Activated CD4-positive, CD25-positive, alpha-beta regulatory T cell treated with anti-CD3 and anti-CD28 coated beads, Interleukin-2, amount 50 U/mL, for 16 hours (primary cell): ENCODE data around the gene YIF1A.
"Not testable (repeated sequence)": the region's sequence is repeated elsewhere in the genome, so short reads cannot be mapped to it uniquely, and the experiment has no call there.

ENCODE experiments used
- DNase-seq: peaks from one replicate; pipeline ENCODE4 v3.0.0-alpha.2; 2020; ENCODE audit warnings: low read depth, low spot score

The YIF1A gene

DNA sequence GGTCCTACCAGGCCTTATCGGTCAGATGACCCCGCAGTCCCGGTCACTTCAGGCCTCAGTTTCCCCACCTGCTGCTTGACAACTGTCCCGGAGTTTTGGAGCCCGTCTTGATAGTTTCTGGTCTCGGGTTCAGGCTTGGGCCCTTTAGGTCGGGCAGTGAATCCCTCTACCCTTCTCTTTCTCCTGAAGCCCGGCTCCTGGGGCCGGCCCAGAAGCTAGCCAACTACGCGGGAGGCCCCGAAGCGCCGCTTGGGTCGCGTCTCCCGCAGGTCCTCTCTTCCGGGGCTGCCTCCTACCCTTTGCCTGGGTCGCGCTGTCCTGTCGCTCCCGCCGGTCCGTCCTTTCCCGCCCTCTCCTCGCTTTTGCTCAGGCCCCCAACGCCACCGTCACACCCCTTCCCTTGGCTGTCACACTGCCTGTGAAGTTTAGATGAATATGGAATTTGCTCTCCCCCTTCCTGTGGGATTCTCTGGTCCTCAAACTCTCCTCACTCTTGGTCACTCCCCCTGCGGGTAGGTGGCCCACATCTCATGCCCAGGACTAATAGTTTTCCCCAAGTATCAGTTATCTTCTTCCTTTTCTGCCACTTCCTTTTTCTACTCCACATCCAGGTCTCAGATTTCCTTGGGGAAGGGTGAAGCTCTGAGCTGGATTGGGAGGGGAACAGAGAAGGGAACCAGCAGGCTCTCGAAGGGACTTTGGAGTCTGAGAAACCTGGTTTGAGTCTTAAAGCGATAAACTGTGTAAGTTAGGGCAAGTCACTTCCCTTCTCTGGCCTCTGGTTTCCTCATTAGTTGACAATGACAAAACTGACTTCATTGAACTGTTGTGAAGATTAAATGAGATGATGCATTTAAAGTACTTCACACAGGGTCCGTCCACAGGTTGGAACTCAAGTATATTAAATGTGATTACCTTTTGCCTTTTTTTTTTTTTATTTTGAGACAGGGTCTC, 19.7 kb downstream of the YIF1A start:
- no peak for DNase-seq

DNA sequence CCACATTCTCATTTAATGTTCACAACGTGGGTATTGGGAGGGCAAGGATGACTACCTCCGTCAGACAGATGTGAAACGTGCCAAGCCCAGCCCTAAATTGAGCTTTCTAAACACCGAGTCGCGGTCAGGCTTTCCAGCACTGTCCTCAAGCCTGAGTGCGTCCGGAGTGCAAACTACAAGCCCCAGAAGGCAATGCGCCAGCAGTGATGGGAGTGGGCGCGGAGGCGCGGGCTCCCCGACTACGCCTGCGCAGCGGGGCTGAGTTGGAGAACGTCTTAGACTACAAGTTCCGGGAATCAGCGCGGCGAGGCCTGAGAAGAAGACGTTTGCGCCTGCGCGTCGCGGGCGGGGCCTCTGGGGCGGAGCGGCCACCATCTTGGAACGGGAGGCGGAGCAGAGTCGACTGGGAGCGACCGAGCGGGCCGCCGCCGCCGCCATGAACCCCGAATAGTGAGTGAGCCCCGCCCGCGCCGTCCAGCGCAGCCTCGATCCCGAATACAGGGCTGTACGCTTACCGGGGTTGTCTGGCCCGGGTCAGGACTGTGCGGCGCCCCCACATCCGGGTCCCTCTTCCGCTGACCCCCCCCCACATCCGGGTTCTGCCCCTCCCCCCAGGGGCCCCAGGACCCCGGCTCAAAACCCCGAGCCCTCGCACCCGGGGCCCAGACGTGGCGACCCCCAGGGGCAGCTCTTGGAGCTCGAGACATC, 20.5 kb downstream of the YIF1A start, which contains the start of gene RAB1B:
TSS of gene RAB1B (plus strand) at position 396 of the 708 bp plus-strand sequence. CDS start at position 437, 41 bp downstream.
- DNase-seq: peak; percentile 100

DNA sequence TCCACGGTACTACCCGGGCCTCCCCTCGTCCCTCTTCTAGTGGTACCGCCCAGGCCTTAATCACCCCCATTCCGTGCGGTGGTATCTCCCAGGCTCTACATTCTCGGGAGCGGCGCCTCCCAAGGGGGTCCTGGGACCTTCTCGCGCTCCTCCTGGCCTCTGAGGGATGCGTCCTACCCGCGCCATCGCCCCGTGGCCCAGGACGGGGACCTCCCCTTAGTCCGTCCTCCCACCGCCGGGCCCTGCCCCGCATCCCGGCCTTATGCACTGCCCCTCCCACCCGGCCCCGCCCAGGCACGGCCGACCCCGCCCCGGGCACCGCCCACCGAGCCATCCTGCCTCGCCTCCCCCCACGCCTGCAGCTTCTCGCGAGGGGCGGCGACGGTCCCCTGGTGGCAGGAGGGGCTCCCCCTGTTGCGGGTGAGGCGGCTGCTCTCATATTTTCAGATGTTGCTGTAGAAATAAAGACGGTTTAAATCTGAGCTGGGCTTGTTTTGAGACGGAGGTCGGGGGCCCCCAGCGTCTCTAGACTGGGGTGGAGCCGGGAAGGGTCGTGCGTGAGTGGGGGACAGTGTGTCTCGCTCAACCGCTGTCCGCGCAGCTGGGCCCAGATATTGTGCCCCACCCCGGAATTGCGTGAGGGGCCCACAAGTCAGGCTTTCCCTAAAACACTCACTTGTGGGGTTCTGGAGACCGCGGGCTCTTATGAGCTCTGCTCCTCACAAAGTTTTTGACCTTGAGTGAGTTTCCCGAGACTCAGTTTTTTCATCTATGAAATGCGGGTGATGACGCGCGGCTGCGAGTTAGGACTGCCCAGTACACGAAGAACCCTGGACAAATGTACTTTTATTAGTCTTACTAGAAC, 21.3 kb downstream of the YIF1A start:
- DNase-seq: peak; percentile 70

DNA sequence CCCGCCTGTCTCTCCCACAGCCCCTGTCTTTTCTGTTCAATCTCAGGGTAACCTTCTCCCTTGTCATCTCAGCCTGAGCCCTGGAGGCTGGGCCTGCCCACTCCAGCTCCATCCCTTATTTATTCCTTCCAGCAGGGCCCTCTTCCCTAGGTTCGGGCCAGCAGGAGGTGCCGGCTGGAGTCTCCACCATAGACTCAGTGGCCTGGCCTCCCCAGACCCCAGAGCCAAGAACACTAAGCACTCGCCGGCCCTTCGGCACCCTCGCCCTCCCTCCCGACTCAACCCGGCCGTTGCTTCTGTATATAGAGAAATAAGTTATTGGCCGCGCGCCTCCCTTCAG, 21.9 kb downstream of the YIF1A start:
- no peak for DNase-seq

DNA sequence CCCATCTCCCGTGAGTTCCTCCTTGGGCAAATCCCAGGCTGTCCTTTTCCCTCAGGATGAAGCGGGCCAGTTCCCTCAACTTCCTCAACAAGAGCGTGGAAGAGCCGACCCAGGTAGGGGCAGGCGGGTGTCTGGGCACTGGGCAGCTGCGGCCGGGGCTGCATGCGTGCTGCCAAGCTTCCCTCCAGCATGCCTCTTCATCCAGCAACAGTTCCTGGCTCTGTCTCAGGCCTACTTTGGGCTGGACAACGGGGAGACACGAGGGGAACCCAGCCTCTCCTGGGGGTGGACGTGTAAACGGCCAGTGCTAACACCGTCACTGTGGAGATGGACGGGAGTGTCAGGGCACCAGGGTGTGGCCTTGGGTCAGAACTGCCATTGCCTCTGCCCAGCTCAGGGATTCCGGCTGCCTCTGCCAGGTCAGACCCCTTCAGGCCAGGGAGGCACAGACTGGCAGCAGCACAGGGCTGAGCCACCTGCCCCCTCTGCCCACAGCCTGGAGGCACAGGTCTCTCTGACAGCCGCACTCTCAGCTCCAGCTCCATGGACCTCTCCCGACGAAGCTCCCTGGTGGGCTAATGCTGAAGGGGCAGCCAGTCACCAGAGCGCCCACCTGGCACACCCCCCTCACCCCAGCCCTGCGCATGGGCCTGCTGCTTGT, 22.4 kb downstream of the YIF1A start:
- DNase-seq: no peak

DNA sequence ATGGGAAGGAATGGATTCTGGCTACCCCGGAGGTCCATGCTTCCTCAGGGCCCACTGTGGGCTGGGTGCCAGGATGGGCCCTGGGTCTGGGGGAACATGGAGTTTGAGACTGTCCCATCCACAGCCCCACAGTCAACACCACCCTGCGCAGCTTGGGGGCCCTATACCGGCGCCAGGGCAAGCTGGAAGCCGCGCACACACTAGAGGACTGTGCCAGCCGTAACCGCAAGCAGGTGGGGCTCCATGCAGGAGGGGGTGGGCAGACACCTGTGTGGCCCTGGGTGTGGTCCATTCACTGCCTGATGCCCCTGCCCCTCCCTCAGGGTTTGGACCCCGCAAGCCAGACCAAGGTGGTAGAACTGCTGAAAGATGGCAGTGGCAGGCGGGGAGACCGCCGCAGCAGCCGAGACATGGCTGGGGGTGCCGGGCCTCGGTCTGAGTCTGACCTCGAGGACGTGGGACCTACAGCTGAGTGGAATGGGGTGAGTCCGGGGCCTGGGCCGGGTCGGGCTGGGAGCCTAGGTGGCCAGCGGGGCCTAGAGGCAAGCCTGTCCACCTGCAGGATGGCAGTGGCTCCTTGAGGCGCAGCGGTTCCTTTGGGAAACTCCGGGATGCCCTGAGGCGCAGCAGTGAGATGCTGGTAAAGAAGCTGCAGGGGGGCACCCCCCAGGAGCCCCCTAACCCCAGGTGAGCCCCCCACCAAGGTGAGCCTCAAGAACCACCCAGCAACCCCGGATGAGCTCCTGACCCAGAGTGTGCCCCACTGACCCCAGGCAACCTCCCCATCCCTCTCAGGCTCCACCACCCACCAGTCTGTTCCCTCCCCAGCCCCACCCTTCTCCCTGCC, 23.2 kb downstream of the YIF1A start:
- no peak for DNase-seq

DNA sequence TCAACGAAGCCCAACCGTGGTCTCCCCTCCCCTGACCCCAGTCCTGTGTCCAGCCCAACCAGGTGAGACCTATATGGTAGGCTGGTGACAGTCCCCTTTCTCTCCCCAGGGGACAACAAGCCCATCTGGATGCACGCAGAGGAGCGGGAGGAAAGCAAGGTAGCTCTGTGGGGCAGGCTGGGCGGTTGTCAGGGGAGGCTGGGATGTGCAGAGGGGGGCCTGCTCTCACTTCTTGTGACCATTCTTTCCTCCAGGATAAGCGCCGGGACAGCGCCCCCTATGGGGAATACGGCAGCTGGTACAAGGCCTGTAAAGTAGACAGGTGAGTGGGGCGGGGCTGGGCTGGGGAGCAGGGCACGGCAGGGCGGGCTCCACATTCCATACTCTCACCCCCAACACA, 24.0 kb downstream of the YIF1A start:
- no peak for DNase-seq

DNA sequence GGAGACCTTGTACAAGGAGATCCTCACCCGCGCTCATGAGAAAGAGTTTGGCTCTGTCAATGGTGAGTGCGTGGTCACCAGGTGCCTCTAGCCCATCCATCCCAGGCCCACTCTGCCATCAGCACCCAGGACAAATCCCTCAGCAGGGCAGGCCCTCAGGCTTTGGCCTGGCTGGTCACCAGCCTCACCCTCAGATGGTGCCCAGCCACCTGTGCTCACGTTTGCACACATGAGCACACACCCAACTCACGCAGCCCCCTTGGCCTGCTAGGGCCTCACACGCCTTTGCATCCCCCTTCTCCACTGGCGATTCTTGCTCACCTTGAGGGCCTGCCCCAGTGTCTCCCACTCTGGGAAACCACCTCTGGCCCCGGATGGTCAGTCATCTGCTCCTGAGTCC, 24.6 kb downstream of the YIF1A start:
- no peak for DNase-seq

DNA sequence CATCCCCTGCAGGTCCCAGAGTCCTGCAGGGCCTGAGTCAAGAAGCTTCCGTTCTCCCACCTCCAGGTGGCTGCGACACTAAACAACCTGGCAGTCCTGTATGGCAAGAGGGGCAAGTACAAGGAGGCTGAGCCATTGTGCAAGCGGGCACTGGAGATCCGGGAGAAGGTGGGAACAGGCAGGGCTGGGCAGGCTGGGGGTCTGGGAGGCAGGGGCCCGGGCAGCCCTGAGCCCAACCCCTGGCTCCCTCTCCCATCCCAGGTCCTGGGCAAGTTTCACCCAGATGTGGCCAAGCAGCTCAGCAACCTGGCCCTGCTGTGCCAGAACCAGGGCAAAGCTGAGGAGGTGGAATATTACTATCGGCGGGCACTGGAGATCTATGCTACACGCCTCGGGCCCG, 25.2 kb downstream of the YIF1A start:
- DNase-seq: no peak

DNA sequence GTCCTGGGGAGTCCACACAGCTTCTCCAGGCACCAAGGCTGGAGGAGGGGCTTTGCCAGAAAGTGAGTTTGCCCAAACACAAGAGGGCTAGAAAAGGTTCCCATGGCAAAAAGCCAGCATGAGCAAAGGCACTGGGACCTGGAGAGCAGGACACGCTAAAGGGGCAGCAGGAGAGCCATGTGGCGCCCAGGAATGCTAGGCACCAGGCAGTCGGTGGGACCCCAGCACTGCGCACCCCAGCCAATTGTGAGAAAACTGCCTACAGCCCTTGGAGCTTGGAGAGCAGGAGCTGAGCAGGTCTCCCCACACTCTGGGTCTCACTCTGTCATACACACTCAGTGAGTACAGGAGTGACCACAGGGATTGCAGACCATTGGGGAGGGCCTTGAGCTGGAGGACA, 25.7 kb downstream of the YIF1A start:
- DNase-seq: no peak

DNA sequence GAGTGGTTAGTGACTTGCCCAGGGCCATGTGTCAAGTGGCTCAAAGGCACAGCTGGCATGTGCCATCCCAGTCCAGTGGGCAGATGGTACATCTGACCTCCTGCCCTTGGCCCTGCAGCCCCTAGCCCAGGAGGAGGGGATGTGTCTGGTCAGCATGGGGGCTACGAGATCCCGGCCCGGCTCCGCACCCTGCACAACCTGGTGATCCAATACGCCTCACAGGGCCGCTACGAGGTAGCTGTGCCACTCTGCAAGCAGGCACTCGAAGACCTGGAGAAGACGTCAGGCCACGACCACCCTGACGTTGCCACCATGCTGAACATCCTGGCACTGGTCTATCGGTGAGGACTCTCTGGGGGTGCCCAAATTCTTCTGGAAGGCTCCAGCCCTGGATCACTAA, 26.2 kb downstream of the YIF1A start:
- no peak for DNase-seq

DNA sequence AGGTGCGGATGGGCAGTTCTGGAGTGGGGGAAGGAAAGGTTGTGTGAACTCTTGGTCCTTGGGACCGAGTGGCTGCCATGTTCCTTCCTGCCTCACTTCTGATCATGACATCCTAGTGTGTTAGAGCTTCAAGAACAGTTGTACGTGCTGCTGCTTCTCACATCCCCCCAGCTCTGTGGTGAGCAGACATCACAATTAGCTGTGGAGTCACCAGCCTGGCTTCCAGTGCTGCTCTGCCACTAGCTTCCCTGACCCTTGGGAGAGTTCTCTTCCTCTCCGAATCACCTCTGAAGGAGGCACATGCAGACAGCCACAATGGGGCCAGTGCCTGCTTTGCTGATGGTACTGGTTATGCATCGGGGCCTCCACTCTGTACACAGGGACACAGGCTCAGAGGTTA, 26.8 kb downstream of the YIF1A start:
- DNase-seq: no peak

DNA sequence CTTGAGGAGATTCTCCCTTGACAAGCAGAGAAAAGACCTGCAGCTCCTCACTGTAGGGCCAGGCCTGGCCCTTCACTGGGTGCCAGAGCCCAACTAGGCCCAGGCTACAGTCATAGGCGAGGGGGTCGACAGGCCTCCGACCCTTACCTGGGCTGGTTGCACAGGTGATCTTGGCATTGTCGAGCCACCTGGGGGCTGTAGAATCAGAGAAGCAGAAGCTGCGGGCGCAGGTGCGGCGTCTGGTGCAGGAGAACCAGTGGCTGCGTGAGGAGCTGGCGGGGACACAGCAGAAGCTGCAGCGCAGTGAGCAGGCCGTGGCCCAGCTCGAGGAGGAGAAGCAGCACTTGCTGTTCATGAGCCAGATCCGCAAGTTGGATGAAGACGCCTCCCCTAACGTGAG, 27.4 kb downstream of the YIF1A start:
- DNase-seq: no peak

DNA sequence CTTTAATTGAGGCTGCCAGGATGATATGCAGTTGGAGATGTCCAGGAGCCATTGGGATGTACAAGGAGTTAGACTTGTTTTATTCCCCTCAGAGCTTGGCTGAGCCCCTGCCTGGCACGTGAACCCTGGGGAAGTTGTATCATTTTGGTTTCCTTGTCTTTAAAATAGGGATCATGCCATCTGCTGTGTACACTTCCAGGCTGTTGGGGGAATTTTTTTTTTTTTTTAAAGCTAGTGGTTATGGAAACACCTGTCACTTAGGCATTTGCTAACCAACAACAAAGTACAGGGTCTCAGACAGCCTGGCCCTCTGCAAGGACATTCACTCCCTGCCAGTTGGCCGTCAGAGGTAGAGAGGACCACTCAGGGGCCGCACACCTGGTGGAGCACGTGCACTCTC, 29.0 kb downstream of the YIF1A start:
- DNase-seq: no peak

DNA sequence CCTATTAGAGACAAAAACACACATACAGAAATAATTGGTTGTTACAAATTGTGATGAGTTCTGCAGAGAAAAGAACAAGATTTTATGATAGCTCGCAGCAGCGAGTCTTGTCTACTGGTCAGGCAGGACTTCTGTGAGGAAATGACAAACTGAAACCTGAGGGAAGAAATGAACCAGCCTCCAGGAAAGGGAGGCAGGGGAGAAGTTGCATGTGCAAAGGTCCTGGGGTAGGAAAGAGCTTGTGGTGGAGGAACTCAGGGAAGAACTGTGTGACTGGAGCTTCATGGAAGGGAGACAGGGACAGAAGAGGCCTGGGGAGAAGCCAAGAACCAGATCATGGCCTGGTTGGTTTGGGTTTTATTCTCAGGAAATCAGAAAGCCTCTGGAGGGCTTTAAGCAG, 29.7 kb downstream of the YIF1A start:
- DNase-seq: no peak

DNA sequence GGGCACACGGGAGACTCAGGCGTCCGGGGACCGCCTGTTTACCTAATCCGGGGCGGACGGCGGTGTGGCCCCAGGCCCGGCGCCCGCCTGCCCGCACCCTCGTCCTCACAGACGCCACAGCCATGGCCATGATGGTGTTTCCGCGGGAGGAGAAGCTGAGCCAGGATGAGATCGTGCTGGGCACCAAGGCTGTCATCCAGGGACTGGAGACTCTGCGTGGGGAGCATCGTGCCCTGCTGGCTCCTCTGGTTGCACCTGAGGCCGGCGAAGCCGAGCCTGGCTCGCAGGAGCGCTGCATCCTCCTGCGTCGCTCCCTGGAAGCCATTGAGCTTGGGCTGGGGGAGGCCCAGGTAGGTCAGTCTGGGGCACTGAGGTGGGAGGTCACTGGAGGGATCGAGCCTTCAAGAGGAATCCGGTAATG, 30.5 kb downstream of the YIF1A start:
- no peak for DNase-seq

DNA sequence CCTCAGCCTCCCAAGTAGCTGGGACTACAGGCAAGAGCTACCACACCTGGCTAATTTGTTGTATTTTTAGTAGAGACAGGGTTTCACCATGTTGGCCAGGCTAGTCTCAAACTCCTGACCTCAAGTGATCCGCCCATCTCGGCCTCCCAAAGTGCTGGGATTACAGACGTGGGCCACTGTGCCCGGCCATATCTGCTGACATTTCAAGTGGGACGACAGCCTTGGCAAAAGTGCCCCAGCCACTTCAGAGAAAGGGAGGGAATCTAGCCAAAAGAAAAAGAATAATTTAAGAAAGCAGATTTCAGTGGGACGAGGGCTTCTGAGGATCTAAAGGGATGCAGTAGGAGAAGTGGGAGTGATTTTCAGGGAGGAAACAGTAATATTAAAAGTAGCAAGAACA, 35.9 kb downstream of the YIF1A start:
- DNase-seq: not testable (repeated sequence)

DNA sequence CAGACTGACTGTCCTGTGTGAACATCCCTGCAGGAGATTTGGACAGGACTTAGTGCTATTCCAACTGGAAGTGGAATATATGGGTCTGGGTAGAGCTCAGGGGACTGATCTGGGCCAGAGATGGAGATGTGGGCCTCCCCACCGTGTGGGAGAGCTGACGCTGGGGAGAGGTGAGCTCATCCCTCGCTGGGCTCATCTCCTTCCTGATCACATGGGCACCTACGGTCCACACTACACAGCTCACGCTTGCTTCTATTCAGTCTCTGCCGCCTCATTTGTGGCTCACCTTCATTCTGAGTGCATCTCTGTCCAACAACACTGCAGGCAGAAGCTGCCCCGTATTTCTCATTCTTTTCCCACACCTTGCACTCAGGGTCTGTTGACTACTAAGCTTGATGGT, 37.1 kb downstream of the YIF1A start:
- DNase-seq: no peak

DNA sequence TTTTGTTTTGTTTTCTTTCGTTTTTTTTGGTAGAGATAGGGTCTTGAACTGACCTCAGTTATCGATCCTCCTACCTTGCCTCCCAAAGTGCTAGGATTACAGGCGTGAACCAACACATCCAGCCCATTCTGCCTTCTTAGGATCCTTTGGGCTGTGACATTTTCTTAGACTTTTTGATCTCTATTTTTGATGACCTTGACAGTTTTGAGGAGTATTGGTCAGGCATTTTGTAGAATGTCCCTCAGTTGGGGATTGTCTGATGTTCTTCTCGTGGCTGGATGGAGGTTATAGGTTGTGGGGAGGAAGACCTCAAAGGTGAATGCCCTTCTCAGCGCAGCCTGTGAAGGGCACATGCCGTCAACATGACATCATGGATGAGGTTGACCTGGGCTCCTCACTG, 40.0 kb downstream of the YIF1A start:
- DNase-seq: no peak

DNA sequence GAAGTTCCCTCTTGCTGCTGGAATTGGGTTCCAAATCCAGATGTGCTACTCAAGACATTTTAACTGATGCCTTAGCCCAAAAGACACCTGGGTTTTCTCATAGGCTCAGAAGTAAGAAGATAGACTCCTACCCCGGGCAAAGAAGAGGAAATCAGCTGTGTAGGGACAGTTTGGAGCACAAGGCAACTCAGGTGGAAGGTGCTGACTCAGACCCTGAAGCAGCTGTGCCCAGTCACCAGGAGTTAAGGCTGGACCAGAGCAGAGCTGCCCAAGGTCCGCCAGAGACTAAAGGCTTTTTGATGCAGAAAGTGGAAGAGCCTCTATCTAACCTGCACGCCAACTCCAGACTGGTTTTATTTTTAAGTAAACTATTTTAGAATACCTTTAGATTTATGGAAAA, 41.1 kb downstream of the YIF1A start:
- DNase-seq: no peak

DNA sequence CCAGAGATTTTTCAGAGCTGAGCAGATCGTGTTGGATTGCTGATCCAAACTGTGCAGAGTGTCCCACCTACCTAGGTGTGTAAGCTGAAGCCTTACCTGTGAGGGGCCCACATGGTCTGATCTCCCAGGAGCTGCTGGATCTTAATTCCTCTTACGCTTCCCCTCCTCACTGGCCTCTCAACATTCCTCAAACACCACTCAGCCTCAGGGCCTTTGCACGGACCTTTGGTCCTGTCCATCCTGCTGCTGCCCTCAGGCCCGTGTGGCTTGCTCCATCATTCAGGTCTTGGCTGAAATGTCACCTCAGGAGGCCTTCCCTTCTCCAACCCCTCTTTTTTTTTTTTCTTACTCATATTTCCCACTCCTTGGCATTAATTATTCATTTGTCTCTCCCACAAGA, 41.6 kb downstream of the YIF1A start:
- no peak for DNase-seq
